PC-9 (cell line): ENCODE data around the gene VGF.

Experiments
- CTCF ChIP-seq: fragments of 200-600 bp; sonication (generic); conservative IDR thresholded peaks from 2 replicates; pipeline ENCODE4 v1.6.1; 2017; ENCODE audit warnings: mixed run types, antibody characterized with exemption, mild to moderate bottlenecking, moderate library complexity
- EZH2 ChIP-seq: fragments of 200-600 bp; sonication (generic); IDR thresholded peaks from 2 replicates; pipeline ENCODE4 v1.8.0; 2017; ENCODE audit warnings: antibody characterized with exemption, low read depth

- no peak for TF ChIP-seq CTCF
- TF ChIP-seq EZH2, result no peak
Observed at GRCh38 chr7:101163279-101164070, 1.9 kb downstream of the VGF start.
